Measurements from ENCODE around the gene CYS1. TPM values are rescaled to one million over a fixed set of nuclear protein-coding genes. Genes with fewer than 3 reads are reported as not detected.

CYS1 gene
- polyA plus RNA-seq, 2 of the 4 experiments (the other 2 are of a cell fraction) = 0.68 to 1.1 TPM

DNA sequence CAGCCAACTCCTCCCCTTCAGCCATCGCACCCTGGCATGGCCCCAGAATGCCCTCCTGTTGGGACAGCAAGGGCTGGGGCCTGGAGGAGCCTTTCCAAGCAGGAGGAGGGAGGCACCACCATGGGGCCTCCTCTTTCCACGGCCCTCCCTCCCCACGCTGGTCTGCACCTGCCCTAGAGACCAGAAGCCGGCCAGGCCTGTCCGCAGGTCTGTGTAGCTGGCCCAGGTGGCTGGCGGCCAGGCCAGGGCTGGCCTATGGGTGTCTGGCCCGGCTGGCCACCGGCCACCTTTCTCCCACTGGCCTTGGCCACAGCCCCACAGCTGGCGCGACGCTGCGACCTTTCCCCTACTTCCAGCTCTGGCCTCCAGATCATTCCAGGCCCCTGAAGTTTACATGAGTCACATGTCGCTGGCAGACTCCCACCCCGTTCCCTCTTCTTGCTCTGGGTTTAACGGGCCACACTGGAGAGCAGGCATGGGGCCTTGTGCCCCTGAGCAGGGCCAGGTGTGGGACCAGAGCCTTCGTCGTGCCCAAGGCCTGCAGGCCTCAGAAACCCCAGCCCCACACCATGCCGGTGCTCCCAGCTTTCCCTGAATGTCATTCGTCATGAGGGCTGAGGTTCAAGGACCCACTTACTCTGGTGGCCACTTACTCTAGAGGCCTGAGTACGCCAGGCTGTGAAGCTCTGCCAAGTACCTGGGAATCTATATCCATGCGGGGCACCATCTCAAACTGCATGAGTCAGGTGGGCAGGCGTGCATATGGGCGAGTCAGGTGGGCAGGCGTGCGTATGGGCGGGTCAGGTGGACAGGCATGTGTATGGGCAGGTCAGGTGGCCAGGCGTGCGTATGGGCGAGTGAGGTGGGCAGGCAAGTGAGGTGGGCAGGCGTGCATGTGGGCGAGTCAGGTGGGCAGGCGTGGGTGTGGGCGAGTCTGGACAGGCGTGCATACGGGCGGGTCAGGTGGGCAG is 70.1 kb downstream of the CYS1 start:
- peak in 1 of 2 experiments; percentile 17; a peak in 3 of 6 replicates for ATAC-seq
- WGBS (ENCODE audit: missing lambda C conversion rate) = 91% methylated on average over 34 of the region's 36 CpGs
- Histone ChIP-seq H3K9me3 (peaks cover 8% of the 10 kb centered on the region; the same call in 2 of the 3 replicates), H3K4me1 (no peaks in the 10 kb centered on the region), H3K4me2 (no peak overlapping the region), H3K27ac (no peak overlapping the region), H3K4me3 (no peak overlapping the region)
- no peak for FAIRE-seq
- ChIA-PET CTCF (interaction anchor here (0.6 to 8.7 kb wide), 4 partner anchors 18 to 63 kb away, joined by 3 to 65 read pairs (median 4); no protein-coding TSS in a partner anchor), POLR2A (no interaction called here)
- TF ChIP-seq FOSB (CRISPR knock-in tag; IDR thresholded peaks at IDR 0.05) (no peak), ZNF302 (CRISPR knock-in tag; IDR thresholded peaks at IDR 0.05) (no peak), NR3C1 (IDR thresholded peaks at IDR 0.05) (no peak), MAFK (IDR thresholded peaks at IDR 0.05; ENCODE audit: partially characterized antibody) (no peak), BHLHE40 (IDR thresholded peaks at IDR 0.05; ENCODE audit: low read depth, low read length) (no peak), KDM1A (IDR thresholded peaks at IDR 0.05; ENCODE audit: low read depth) (no peak), ESRRA (IDR thresholded peaks at IDR 0.05; ENCODE audit: borderline replicate concordance, low read length) (no peak), ZC3H11A (IDR thresholded peaks at IDR 0.05) (no peak), CHD2 (IDR thresholded peaks at IDR 0.05; ENCODE audit: low read length, partially characterized antibody) (no peak), RCOR1 (IDR thresholded peaks at IDR 0.05; ENCODE audit: low read depth, low read length) (no peak), EHF (CRISPR knock-in tag; IDR thresholded peaks at IDR 0.05) (no peak), CBX8 (IDR thresholded peaks at IDR 0.05) (no peak), PBX3 (IDR thresholded peaks at IDR 0.05) (no peak), NPAS2 (CRISPR knock-in tag; IDR thresholded peaks at IDR 0.05; ENCODE audit: borderline replicate concordance) (no peak), RAD21 (conservative IDR thresholded peaks at IDR 0.05 in 1 of 2, IDR thresholded peaks at IDR 0.05 in 1 of 2) (no peak), CBX2 (IDR thresholded peaks at IDR 0.05; ENCODE audit: borderline replicate concordance, low read depth) (no peak)
- TF ChIP-seq, protein P1, sequence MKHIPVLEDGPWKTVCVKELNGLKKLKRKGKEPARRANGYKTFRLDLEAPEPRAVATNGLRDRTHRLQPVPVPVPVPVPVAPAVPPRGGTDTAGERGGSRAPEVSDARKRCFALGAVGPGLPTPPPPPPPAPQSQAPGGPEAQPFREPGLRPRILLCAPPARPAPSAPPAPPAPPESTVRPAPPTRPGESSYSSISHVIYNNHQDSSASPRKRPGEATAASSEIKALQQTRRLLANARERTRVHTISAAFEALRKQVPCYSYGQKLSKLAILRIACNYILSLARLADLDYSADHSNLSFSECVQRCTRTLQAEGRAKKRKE (CRISPR knock-in tag; IDR thresholded peaks at IDR 0.05; ENCODE audit: low read depth) = no peak
- no peak for DNase-seq (ENCODE audit: low read depth in 1 of 2, low spot score in 1 of 2)

DNA sequence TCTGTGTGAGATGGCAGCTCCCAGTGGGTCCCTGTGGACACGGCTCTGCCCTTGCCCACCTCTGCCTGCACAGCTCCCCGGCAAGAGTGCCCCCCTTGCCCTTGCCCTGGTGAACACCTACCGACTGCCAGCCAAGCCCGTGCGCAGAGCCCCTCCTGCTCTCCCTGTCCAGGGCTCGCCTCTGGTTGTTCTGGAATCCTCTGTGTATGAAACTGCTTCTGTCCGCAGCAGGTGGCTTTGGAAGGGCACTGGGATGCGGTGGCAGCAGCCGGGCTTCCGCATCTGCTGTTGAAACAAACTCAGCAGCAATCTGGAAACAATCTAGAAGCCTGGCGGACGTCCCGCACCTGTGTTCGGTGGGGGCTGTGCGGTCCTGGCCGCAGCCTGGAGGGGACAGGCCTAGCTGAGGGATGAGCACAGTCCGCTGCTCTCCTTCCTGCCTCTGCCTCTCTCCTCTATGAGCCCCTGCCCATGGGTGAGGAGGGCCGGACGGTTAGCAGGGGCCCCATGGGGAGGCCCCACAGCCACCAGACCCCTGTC is 70.9 kb downstream of the CYS1 start:
- Histone ChIP-seq H3K9me3 (peaks cover 3% of the 10 kb centered on the region; the same call in 1 of the 3 replicates), H3K27ac (no peak overlapping the region), H3K4me3 (no peak overlapping the region), H3K4me2 (no peak overlapping the region), H3K4me1 (no peaks in the 10 kb centered on the region)
- FAIRE-seq (no peak), DNase-seq (ENCODE audit: low read depth in 1 of 2, low spot score in 1 of 2) (no peak), ATAC-seq (peak in 1 of 2 experiments; percentile 48; a peak in 3 of 6 replicates)
- ChIA-PET POLR2A (no interaction called here), CTCF (interaction anchor here (1.0 to 8.7 kb wide), 5 partner anchors 17 to 196 kb away, joined by 3 to 65 read pairs (median 4); no protein-coding TSS in a partner anchor)
- no peak for TF ChIP-seq KDM1A (IDR thresholded peaks at IDR 0.05; ENCODE audit: low read depth)
- TF ChIP-seq SREBF2 (IDR thresholded peaks at IDR 0.05) = no peak
- TF ChIP-seq CEBPB (IDR thresholded peaks at IDR 0.05) = no peak
- no peak for TF ChIP-seq PHF8 (IDR thresholded peaks at IDR 0.05; ENCODE audit: borderline replicate concordance, low read depth)
- 82% methylated on average over 17 of the region's 19 CpGs for WGBS (ENCODE audit: missing lambda C conversion rate)

GRCh38 chr2:10008809-10009176 is 71.4 kb downstream of the CYS1 start:
- FAIRE-seq = no peak
- Histone ChIP-seq H3K9me3 (no peaks in the 10 kb centered on the region; the same call in 2 of the 3 replicates), H3K4me1 (no peaks in the 10 kb centered on the region), H3K27ac (no peak overlapping the region), H3K4me3 (no peak overlapping the region), H3K4me2 (no peak overlapping the region)
- no peak for DNase-seq (ENCODE audit: low read depth in 1 of 2, low spot score in 1 of 2)
- WGBS (ENCODE audit: missing lambda C conversion rate) = 71% methylated on average over 9 of the region's 9 CpGs
- ChIA-PET POLR2A (no interaction called here), CTCF (interaction anchor here (1.0 to 8.7 kb wide), 4 partner anchors 23 to 208 kb away, joined by 4 to 65 read pairs (median 5); no protein-coding TSS in a partner anchor)
- TF ChIP-seq RFX5 (IDR thresholded peaks at IDR 0.05) = no peak
- TF ChIP-seq CBX8 (IDR thresholded peaks at IDR 0.05) = no peak
- no peak for TF ChIP-seq FOSL2 (IDR thresholded peaks at IDR 0.05)
- no peak for TF ChIP-seq FOSL2 (CRISPR knock-in tag; IDR thresholded peaks at IDR 0.05)
- TF ChIP-seq CBX2 (IDR thresholded peaks at IDR 0.05; ENCODE audit: borderline replicate concordance, low read depth) = no peak
- no peak for TF ChIP-seq EP300 (IDR thresholded peaks at IDR 0.05)
- no peak for TF ChIP-seq MAZ (IDR thresholded peaks at IDR 0.05; ENCODE audit: borderline replicate concordance, low read depth, low read length)
- no peak for TF ChIP-seq CEBPB (IDR thresholded peaks at IDR 0.05)
- TF ChIP-seq CHD4 (IDR thresholded peaks at IDR 0.05; ENCODE audit: borderline replicate concordance) = no peak
- TF ChIP-seq HOXB13 (CRISPR knock-in tag; IDR thresholded peaks at IDR 0.05; ENCODE audit: low read depth) = no peak
- TF ChIP-seq FOSB (CRISPR knock-in tag; IDR thresholded peaks at IDR 0.05) = no peak
- no peak for TF ChIP-seq POLR2AphosphoS2 (conservative IDR thresholded peaks at IDR 0.05; ENCODE audit: low read length)
- TF ChIP-seq MYC (IDR thresholded peaks at IDR 0.05; ENCODE audit: borderline replicate concordance, low read length) = no peak
- no peak for TF ChIP-seq HEYL (CRISPR knock-in tag; IDR thresholded peaks at IDR 0.05)
- no peak for TF ChIP-seq EHMT2 (IDR thresholded peaks at IDR 0.05; ENCODE audit: low read depth)
- TF ChIP-seq TFCP2L1 (CRISPR knock-in tag; IDR thresholded peaks at IDR 0.05) = no peak
- no peak for ATAC-seq
